Peyer's patch (tissue), 4 donors: Measurements from ENCODE around the gene AKAP5. TPM values are rescaled to one million over a fixed set of nuclear protein-coding genes. Genes with fewer than 3 reads are reported as not detected.
A peak's percentile ranks its signal among the peaks of the same experiment; 100 is the strongest.

Source experiments
- DNase-seq, 3 donors: peaks; one replicate each; pipeline ENCODE4 v3.0.0-alpha.2; 2017 to 2019
- H3K27ac ChIP-seq, 4 donors: fragments of 200-600 bp; sonication (generic); one replicate each; pipeline ENCODE4 v1.5.1; 2016 to 2019
- H3K27me3 ChIP-seq, 2 donors: fragments of 200-600 bp; sonication (generic); one replicate each; pipeline ENCODE4 v1.5.1; 2019
- H3K36me3 ChIP-seq, 3 donors: fragments of 200-600 bp; sonication (generic); one replicate each; pipeline ENCODE4 v1.5.1; 2016 to 2019
- H3K4me1 ChIP-seq, 4 donors: fragments of 200-600 bp; sonication (generic); one replicate each; pipeline ENCODE4 v1.5.1; 2016 to 2019
- H3K4me3 ChIP-seq, 4 donors: fragments of 200-600 bp; sonication (generic); 1 replicate in 3 of 4; 2 replicates in 1 of 4; pipeline ENCODE4 v1.5.1; 2016 to 2019; ENCODE audit warnings: mild to moderate bottlenecking in 1 of 4
- H3K9me3 ChIP-seq, 4 donors: fragments of 200-600 bp; sonication (generic); one replicate each; pipeline ENCODE4 v1.5.1; 2016 to 2019; ENCODE audit warnings: mild to moderate bottlenecking in 1 of 4
- CTCF ChIP-seq, 6 experiments: fragments of 450-650 bp in 4 of 6; fragments of 200-600 bp in 2 of 6; sonication (generic) in 1 of 6; IDR thresholded peaks; one replicate each; pipeline ENCODE4 v1.5.1; 2017 to 2019; ENCODE audit warnings: antibody characterized with exemption in 6 of 6, mild to moderate bottlenecking in 3 of 6, moderate library complexity in 1 of 6
- POLR2A ChIP-seq, 2 donors: fragments of 450-650 bp; IDR thresholded peaks; one replicate each; pipeline ENCODE4 v1.5.1; 2017; ENCODE audit warnings: antibody characterized with exemption in 2 of 2, mild to moderate bottlenecking in 2 of 2, moderate library complexity in 2 of 2
- total RNA-seq, 4 donors: library from RNA; depleted of rRNA; stranded (reverse); fragments of >200 nt; gene quantifications; one replicate each; pipeline ENCODE4 v1.1.0, GENCODE V29; 2016

AKAP5 gene
- total RNA-seq, 4 donors from 2014 or later, result 0.57 to 2.8 (median 2.4) TPM

GRCh38 chr14:64502456-64502855 is 37.2 kb downstream of the AKAP5 start:
- Histone ChIP-seq H3K27me3 (no peaks in the 10 kb centered on the region), H3K27ac (peak overlapping the region; percentile 98 to 100 (median 99)), H3K4me1 (peaks cover 5 to 47% (median 21%) of the 10 kb centered on the region in 4 donors), H3K9me3 (no peaks in the 10 kb centered on the region), H3K36me3 (no peaks in the 10 kb centered on the region), H3K4me3 (peak overlapping the region; percentile 81 to 91 (median 90))
- TF ChIP-seq POLR2A (IDR thresholded peaks at IDR 0.05) (no peak), CTCF (IDR thresholded peaks at IDR 0.05) (peak in 1 of 6 experiments; percentile 1)
- DNase-seq, result peak in 2 of 3 donors; percentile 49 to 56

- no peaks in the 10 kb centered on the region for H3K9me3 ChIP-seq
- H3K4me1 ChIP-seq, result peaks cover 5 to 51% (median 24%) of the 10 kb centered on the region in 4 donors
- TF ChIP-seq POLR2A (IDR thresholded peaks at IDR 0.05) (no peak), CTCF (IDR thresholded peaks at IDR 0.05) (no peak)
- peak overlapping the region; percentile 81 to 91 (median 90) for H3K4me3 ChIP-seq
- H3K36me3 ChIP-seq, result no peaks in the 10 kb centered on the region
- peak overlapping the region; percentile 98 to 100 (median 99) for H3K27ac ChIP-seq
- no peaks in the 10 kb centered on the region for H3K27me3 ChIP-seq
- peak in 2 of 3 donors; percentile 38 to 69 for DNase-seq
Observed at GRCh38 chr14:64502887-64503433, 37.7 kb downstream of the AKAP5 start.

- DNase-seq, result peak; percentile 92 to 98 (median 98)
- Histone ChIP-seq H3K36me3 (no peaks in the 10 kb centered on the region), H3K4me1 (peaks cover 5 to 57% (median 26%) of the 10 kb centered on the region in 4 donors)
Observed at GRCh38 chr14:64503434-64504309, 38.4 kb downstream of the AKAP5 start, which contains the start of gene ZBTB25. Gene ZBTB25, minus strand, starts transcription at chr14:64503838. Its CDS starts 13,305 bp downstream, at chr14:64490533.

GRCh38 chr14:64504310-64504896 is 39.1 kb downstream of the AKAP5 start, which contains the start of gene ZBTB1:
Gene ZBTB1, plus strand, starts transcription at chr14:64504770. Its CDS starts 16,735 bp downstream, at chr14:64521505.
- no peaks in the 10 kb centered on the region for H3K9me3 ChIP-seq
- peak within 1 kb of the TSS; percentile 98 to 100 (median 99) for H3K27ac ChIP-seq
- peak within 1 kb of the TSS; percentile 81 to 91 (median 90) for H3K4me3 ChIP-seq
- no peaks in the 10 kb centered on the region for H3K36me3 ChIP-seq
- peak; percentile 77 to 91 (median 87) for DNase-seq
- no peak for TF ChIP-seq CTCF (IDR thresholded peaks at IDR 0.05)
- peak; percentile 79 to 82 for TF ChIP-seq POLR2A (IDR thresholded peaks at IDR 0.05)
- H3K27me3 ChIP-seq, result no peaks in the 10 kb centered on the region
- H3K4me1 ChIP-seq, result peaks cover 5 to 63% (median 32%) of the 10 kb centered on the region in 4 donors

More at GRCh38 chr14:64503434-64504309, 38.4 kb downstream of the AKAP5 start, which contains the start of gene ZBTB25:
- peak within 1 kb of the TSS; percentile 98 to 100 (median 99) for H3K27ac ChIP-seq
- TF ChIP-seq CTCF (IDR thresholded peaks at IDR 0.05) (no peak), POLR2A (IDR thresholded peaks at IDR 0.05) (peak; percentile 86)
- H3K4me3 ChIP-seq, result peak within 1 kb of the TSS; percentile 81 to 91 (median 90)
- no peaks in the 10 kb centered on the region for H3K9me3 ChIP-seq
- H3K27me3 ChIP-seq, result no peaks in the 10 kb centered on the region
